NOMO-1 (cell line): ENCODE results near the gene ELF1.

Experiments
- DNase-seq, 2 experiments: peaks; one replicate each; lab custom pipeline; 2025; ENCODE audit not compliant: unreplicated experiment in 2 of 2; lab: John Stamatoyannopoulos, UW

ELF1 gene

DNA sequence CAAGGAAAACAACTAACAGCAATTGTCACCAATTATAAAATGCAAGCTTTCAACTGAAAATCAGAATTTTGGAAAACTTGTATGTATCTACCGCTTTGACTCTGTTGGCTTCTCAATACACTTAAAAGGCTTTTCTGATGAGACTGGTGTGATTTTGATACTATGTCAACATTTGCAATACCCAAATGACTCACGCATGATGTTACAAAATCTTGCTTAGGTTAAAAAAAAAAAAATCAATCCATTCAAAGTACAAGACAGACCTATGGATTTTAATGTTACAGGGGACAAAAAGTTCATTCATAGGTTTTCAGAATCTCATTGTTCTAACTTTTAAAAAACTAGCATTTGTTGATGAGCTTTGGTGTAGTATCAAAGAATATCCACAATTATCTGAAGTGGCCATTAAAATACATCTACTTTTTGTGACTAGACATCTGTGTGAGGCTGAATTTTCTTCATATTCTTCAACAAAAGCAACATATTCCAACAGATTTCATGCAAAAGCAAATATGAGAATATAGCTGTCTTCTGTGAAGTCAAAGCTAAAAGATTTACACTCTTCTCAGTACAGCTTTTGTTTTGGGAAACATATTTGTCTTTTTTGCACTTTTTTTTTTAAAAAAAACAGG lies 10.7 kb downstream of the ELF1 start:
- peak; percentile 30 to 84 for DNase-seq

DNA sequence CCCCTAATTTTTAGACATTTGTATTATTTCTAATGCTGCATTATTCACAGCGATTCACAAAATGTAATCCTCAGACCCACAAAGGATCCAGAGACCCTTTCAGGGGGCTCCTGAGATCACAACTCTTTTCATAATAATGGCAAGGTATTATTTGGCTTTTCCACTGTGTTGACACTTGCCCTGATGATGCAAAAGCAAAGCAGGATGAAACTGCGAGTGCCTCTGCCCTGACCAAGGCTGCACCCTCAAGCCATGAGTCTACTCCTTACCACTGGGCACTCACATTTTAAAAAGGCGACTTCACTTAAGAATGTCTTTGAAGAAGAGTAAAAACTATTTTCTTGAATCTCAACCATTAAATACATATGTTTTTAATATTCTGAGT lies 11.4 kb downstream of the ELF1 start:
- peak in 1 of 2 experiments; percentile 23 for DNase-seq

DNA sequence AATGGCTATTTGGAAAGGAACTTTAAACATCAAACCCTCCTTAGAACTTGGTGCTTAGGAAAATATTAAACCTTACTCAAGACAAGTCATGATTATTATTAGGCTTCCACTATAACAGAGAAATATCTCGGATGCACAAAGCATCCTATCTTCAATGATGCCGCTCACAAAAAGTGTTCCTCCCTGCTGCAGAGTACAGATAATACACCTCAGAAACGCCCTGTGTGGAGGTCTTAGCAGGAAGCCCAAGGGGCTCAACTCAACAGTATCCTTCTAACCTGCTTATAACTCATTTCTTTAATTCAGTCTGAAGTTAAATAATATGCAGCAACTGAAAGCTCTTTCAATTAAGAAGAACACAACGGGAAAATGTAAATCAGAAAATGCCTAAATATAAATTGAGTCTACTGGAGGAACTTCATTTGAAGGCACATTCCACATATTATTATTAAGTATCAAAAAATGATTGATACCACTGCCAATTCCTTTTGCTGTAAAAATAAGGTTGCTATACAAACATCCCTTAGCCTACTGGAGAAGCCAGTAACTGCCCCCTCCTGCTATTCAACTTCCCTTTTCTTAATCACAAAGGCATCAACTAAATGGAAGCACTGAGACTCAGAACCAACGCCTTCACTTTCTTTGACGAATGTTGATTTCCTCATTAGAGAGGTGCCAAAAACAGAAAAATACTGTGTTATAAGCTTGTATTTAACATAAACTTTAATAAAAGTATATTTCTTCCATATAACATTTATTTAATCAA lies 12.0 kb downstream of the ELF1 start:
- peak; percentile 43 to 83 for DNase-seq

DNA sequence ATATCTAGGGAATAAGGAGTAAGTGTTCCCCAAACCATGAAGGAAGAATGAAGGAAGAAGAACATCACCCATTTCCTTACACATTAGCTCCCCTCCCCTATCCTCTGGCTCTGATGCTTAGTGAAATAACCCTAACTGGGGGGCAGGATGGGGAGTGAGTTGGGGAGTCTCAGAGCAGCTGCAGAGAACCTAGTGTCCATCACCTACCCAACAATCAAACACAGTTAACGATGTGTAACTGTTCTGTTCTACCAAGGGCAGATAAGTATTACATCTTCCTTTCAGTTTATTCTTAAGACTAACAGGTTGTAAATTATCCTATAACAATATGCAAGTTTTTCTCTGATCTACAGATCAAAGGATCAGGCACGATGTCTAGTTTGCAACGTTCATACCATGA lies 12.8 kb downstream of the ELF1 start:
- no peak for DNase-seq

DNA sequence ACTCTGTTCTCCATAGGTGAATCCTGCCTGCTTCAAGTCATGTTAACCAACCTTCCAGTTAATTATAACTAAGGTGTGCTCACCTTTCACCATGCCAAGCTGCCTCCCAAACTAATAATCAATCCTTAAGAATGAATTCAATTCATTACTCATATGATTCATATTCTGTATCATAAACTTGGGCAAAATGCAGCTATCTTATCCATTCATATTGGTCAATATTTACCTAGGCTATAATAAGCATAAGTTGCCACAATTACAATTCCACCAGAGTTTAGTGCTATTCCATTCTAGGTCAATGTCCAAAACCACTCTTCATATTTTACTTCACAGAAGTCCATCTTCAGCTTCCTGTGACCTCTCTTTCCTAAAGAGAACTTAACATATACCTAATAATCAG lies 13.4 kb downstream of the ELF1 start:
- no peak for DNase-seq

DNA sequence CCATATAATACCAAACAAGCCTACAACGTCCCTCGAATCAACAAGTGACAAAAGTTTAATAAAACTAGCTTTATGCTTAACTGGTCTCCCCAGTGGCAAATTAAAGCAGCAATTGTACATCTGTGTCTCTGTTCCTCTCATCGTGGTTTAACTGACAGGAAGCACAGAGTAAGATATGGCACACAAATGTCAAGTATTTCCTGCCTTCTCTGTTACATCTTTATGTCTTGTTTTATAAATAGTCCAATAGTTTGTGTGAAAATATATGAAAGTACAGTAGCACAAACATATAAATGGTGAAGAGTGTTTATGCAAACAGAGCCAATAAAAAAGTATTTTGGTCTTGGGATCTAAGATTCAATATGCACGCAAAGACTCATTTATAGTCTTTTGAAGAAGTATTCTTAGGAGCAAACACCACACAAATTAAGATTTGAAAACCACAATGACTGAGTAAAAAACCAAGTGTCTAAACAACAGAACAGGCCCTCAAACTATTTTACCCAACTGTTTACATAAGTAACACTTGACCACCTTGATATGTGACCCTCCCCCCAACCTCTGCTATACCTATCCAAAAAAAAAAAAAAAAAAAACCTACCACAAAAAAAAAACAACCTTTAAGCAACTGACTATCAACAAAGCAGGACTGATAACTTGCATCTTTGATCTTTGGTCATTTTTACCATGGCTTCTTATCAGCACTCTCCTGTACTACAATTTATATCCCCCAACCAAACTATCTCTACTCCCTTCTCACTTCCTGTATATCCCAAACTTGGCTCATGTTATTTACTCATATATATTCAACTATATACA lies 14.0 kb downstream of the ELF1 start:
- peak; percentile 62 to 93 for DNase-seq

DNA sequence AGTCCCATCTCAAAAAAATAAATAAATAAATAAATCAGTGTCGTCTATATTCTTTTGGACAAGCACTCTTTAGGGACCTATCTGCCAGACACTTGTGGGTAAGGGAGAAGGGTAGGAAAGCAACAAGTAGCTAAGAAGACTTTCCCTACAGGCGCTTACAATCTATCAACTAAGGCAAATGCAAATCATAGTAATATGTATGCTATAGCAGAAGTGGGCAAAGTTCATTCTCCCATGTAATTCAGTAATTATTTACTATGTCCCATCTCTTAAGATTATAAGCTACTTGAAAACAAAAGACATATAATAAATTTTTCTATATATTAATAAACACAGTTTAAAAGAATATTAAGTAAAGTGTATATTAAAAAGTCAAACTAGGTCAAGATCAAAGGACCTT lies 16.5 kb downstream of the ELF1 start:
- no peak for DNase-seq

DNA sequence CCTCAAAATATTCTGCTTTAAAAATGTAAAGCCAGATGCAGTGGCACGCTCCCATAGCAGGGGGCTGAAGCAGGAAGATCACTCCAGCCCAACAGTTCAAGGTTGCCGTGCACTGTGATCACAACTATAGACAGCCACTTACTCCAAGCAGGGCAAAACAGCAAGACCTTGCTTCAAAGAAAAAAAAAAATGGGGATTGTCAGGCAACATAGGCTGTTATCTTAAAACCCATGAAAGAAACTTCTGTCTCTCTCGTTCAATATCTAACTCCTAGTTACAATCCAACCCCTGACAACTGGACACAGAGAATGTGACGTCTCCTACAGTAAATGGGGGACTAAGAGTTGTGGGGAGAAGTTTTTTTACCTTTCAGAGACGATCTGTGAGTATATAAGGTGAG lies 17.4 kb downstream of the ELF1 start:
- no peak for DNase-seq

DNA sequence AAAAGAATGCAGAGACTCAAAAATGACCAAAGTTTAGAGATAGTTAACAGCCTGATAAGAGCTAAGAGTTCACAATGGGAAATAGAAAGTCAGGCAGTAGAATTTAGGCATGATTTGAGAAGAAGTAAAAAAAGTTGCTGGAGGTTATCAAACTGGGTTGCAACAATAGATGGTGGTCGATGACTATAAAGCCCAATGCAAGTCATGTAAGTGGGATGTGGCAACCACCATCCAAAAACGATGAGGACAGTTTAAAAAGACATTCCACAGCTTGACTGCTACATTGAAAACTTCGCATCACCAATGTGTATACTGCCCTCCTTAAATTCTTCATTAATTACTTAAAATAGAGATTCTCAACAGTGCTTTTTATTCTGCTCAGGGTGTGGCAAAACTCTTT lies 19.7 kb downstream of the ELF1 start:
- DNase-seq: no peak

DNA sequence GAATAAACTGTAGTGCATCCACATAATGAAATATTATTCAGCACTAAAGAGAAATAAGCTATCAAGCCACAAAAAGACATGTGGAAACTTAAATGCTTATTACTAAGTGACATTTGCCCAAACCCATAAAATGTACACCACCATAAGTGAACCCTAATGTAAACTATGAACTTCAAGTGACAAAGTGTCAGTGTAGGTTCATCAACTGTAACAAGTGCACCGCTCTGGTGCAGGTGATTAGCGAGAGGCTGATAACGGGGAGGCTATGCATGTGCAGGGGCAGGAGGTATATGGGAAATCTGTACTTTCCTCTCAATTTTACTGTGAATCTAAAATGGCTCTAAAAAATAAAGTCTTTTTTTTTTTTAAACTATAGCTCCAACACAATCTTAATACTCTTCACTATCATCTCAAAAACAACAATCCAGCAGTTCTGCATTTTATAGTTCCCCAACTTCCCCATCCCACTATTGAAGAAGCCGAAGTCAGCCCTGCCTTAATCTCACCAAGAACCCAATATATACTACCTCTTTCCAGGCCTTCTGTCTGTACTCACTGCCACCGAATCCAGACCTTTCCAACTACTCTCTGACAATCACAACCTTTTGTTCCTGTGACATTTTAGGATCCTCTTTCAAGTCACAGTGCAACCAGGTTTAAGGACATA lies 22.6 kb downstream of the ELF1 start:
- peak; percentile 79 to 82 for DNase-seq

DNA sequence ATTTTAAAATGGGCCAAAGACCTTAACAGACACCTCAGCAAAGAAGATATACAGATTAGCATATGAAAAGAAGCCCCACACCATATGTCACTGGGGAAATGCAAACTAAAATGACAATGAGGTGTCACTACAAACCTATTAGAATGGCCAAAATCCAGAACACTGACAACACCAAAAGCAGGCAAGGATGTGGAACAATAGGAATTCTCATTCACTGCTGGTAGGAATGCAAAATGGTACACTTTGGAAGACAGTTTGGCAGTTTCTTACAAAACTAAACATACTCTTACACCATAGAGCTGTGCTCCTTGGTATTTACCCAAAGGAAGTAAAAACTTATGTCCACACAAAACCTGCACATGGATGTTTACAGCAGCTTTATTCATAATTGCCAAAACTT lies 23.1 kb downstream of the ELF1 start:
- DNase-seq: no peak

DNA sequence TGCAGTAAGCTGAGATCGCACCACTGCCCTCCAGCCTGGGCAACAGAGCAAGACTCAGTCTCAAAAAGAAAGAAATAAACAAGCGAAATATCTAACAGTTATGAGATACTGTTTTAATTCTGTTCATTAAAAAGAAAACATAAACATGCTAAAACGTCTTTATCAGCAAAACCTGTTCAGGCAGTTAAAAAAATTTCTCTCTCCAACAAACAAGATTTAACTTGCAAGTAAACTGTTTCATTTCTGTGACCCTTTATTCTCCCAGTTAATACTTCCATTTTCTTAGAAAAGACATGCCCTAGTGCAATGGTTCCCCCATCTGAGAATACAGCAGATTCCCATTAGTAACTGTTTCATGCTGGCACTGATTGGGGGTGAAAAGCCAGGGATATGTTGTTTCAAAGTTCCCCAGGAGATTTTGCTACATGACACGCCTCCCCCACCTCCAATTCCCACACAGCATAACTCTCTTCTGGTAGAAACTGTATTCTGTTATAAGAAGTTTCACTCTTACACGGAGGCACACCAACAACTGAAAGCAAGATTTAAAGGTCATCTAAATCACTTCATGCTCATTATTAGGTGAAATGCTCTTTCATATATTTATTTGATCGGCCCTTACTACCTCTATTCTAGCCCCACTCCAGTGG lies 24.4 kb downstream of the ELF1 start:
- no peak for DNase-seq

DNA sequence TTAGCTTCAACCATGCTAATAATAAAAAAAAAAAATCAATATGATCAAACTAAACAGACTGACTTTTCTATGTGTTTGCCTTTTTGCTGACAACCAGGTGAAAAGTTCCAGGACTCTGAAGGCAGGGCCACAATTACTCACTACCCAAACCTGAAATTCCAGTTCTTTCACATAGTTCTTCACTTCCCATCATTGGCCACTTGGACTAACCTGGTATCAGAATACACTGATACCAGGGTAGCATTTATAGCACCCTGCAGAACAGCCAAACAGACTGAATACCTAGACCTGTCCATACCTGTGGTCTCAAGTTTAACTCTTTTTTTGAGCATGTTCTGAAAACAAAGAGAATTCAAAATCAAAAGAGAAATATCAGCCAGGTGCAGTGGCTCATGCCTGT lies 25.1 kb downstream of the ELF1 start:
- DNase-seq: no peak

DNA sequence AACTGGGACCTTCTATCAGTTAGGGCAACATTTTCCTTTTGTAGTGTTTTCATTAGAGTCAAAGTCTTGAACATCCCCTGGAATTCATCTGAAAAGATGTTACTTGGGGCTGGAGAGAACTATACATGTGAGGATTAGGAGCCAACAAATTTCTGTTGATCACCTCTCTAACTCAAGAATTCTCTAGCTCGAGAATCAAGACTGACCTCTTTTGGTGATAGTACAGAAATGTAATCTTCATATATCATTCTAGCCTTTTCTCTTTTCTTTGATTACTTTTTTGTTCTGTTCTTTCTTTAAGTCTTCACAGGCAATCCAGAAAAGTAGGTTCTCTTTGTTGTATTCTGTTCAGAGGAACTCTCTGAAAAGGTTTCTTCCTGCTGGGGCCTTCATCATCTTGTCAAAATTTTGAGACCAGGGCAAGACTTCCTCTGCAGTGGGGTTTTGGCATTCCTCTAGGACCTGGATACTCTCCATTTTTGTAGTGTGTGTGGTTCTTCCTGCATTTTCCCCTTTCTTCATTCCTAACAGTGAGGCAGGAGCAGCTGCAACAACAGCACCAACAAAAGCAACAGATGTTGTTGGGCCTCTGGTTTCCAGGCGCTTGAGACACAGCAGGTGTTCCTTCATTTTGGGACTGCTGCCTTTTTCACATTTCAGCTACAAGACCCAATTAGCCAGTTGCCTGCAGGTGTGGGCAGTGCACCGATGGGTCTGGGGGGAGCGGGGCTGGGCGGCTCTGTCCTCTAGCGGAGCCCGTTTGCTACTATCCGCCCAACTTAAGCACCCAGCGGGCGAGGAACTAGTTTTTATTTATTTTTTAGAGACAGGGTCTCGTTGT lies 26.2 kb downstream of the ELF1 start:
- no peak for DNase-seq

DNA sequence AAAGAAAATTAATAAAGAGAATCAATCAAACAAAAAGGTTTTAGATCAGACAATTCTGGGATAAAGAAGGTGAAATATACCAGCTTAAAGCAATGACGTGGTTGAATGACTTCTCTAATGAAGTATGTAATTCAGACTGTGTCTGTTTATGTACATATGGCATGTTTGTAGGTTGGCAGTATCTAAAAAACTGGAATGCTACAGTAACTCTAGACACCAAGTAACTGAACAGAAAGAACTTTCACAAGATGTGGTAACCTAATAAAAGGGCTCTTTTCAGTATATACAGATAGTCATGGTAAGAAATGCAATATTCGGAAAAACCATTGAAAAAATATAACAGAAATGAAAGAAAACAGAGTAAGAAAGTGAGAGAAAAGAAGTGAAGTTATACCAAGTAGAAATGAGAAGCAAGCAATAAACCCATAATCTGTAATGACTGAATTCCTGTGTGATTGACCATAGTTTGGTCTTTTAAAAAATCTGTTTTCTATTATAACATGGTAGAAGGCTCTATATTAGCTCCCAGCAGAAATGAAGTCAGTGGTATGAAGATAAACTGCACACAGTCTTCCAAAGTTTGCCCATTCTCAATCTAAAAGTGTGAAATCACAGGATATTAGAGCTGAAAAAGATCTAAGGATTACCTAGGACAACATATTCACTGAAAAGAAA lies 31.4 kb downstream of the ELF1 start:
- no peak for DNase-seq

DNA sequence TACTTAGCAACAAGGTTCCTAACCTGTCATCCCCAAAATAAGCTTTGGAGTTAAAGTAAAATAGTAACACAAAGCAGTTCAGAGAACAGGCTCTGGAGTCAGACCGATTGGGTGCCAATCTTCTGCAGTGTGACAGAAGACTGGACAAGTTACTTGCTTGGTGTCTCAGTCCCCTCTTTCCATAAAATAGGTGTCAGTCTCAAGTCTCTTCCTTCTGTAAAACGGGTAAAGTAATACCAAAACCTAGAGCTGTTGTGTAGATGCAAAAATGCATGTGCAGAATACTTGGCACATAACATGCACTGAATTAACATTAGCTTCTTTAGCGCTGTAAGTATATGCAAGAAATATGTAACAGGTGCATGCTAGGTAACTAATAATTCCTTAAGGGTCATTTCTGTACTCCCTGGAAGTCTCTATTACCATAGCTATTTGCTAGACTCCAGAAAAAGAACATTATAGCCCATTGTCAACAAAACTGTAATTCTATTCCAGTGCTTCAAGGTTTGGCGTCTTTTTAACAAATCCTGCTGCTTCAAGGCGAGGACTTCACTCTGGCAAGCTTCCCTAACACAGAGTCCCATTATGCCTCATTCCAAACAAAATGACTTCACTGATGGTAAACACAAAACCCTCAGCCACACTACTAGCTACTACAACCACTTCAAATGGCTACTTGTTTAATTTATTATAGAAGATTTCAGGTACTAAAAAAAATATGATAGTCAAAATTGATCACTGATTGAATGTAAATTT lies 32.8 kb downstream of the ELF1 start:
- no peak for DNase-seq

DNA sequence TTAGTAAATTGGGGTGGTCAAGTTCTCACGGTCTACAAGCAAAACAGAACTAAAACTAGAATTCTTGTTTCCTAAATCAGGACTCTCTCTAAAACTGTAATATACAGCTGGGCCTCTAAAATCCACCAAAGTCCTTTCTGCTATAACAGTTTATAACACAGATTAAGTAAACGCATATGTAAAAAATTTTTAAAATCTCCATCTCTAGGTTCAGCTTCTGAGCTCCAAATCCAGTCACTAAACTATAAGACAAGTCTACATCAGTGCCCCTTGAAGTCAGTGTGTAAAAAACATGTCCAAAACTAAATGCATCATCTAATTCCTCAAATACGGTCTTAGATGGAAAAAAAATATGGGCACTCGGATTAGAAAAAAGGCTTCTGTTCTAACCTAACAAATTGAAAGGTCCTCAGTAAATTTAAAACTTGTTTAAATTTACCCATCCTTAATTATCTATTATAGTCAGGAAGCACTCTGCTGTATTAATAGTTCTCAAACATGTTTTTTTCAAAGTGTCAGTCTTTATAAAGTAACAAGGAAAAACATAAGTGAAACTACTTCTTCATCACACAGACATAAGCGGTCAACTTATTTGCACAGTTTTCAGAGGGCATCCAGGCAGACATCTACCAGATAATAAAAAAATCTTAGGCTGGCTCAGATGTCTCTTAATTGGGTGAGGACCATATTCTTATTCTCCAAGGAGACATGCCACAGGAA lies 33.6 kb downstream of the ELF1 start:
- no peak for DNase-seq
